B cell (primary cell): ENCODE data around the gene RAI1. TPM values are rescaled to one million over a fixed set of nuclear protein-coding genes. Genes with fewer than 3 reads are reported as not detected.

Experiments
- ATAC-seq: fragments of 200-7000 bp; cut with Tn5 transposase; one replicate; pipeline ENCODE4 v1.10.0; 2021; ENCODE audit warnings: low read depth, mild to moderate bottlenecking, moderate number of reproducible peaks, moderate library complexity
- CTCF ChIA-PET: fragments of 350-600 bp; sonication (Branson Sonifier 250); formaldehyde crosslinking; loops from one replicate; lab custom pipeline; 2021; ENCODE audit warnings: antibody characterized with exemption, inconsistent platforms; lab: Charles Lee
- POLR2A ChIA-PET: fragments of 350-600 bp; sonication (Branson Sonifier 250); formaldehyde crosslinking; loops from one replicate; lab custom pipeline; 2021; ENCODE audit warnings: antibody characterized with exemption; lab: Charles Lee
- DNase-seq: peaks from one replicate; pipeline ENCODE4 v3.0.0; 2013
- H2AFZ ChIP-seq: 2 replicates; pipeline ENCODE4 v1.6.1; 2012; ENCODE audit warnings: mild to moderate bottlenecking, low read depth, low read length; ENCODE audit not compliant: insufficient read depth, poor library complexity, severe bottlenecking
- H3K27ac ChIP-seq, 2 donors: 1 replicate in 1 of 2; 2 replicates in 1 of 2; pipeline ENCODE4 v1.5.1; 2012 to 2013; ENCODE audit warnings: low read length in 2 of 2, mild to moderate bottlenecking in 2 of 2, moderate library complexity in 1 of 2
- H3K27me3 ChIP-seq, 4 experiments: fragments of 200-600 bp in 1 of 4; sonication (generic) in 1 of 4; replicated peaks in 1 of 4; 1 replicate in 2 of 4; 2 replicates in 2 of 4; pipeline versions ENCODE4 v1.6.1 to v1.7.0; 2013 to 2016; ENCODE audit warnings: low read length in 3 of 4, mild to moderate bottlenecking in 2 of 4, mixed read lengths in 1 of 4, moderate library complexity in 1 of 4; ENCODE audit not compliant: insufficient read depth in 4 of 4, control insufficient read depth in 3 of 4; ENCODE audit errors: control extremely low read depth in 1 of 4
- H3K36me3 ChIP-seq, 2 experiments: replicated peaks in 1 of 2; 1 replicate in 1 of 2; 2 replicates in 1 of 2; pipeline versions ENCODE4 v1.6.1 to v1.7.1; 2013; ENCODE audit warnings: low read length in 1 of 2; ENCODE audit not compliant: insufficient read depth in 2 of 2, control insufficient read depth in 1 of 2; ENCODE audit errors: control extremely low read depth in 1 of 2, extremely low read depth in 1 of 2
- H3K4me1 ChIP-seq, 2 donors: fragments of 200-600 bp in 1 of 2; sonication (generic) in 1 of 2; 1 replicate in 1 of 2; 2 replicates in 1 of 2; pipeline versions ENCODE4 v1.5.1 to v1.6.1; 2013 to 2017; ENCODE audit warnings: low read length in 2 of 2; ENCODE audit not compliant: control insufficient read depth in 2 of 2, insufficient read depth in 2 of 2
- H3K4me2 ChIP-seq: replicated peaks from 2 replicates; pipeline ENCODE3; 2012; ENCODE audit warnings: mild to moderate bottlenecking, low read depth, low read length; ENCODE audit not compliant: poor library complexity, severe bottlenecking
- H3K4me3 ChIP-seq, 5 experiments: fragments of 200-600 bp in 1 of 5; sonication (generic) in 1 of 5; 1 replicate in 3 of 5; 2 replicates in 2 of 5; pipeline versions ENCODE4 v1.5.1 to v1.7.0; 2011 to 2016; ENCODE audit warnings: low read length in 4 of 5, mild to moderate bottlenecking in 4 of 5, low read depth in 2 of 5, control low read depth in 1 of 5, moderate library complexity in 1 of 5; ENCODE audit not compliant: insufficient read depth in 1 of 5; ENCODE audit errors: control extremely low read depth in 1 of 5, extremely low read depth in 1 of 5
- H3K79me2 ChIP-seq: fragments of 200-600 bp; sonication (generic); one replicate; pipeline ENCODE4 v1.6.0; 2016; ENCODE audit warnings: low read length; ENCODE audit not compliant: control insufficient read depth, insufficient read depth
- H3K9ac ChIP-seq: fragments of 200-600 bp; sonication (generic); 2 replicates; pipeline ENCODE4 v1.6.1; 2017; ENCODE audit warnings: mild to moderate bottlenecking, low read length, moderate library complexity
- H3K9me3 ChIP-seq, 3 donors: one replicate each; pipeline versions ENCODE4 v1.6.1 to v1.7.1; 2013; ENCODE audit warnings: low read length in 2 of 3; ENCODE audit not compliant: control insufficient read depth in 2 of 3, insufficient read depth in 1 of 3; ENCODE audit errors: control extremely low read depth in 1 of 3
- H4K20me1 ChIP-seq: 2 replicates; pipeline ENCODE4 v1.6.0; 2012; ENCODE audit warnings: mild to moderate bottlenecking, low read length; ENCODE audit not compliant: insufficient read depth, control insufficient read depth, poor library complexity, severe bottlenecking
- H3K27ac Mint-ChIP-seq: one replicate; pipeline ENCODE4 v1.8.0; 2021; ENCODE audit warnings: mixed read lengths
- H3K27me3 Mint-ChIP-seq: one replicate; pipeline ENCODE4 v1.8.0; 2021; ENCODE audit warnings: mixed read lengths
- H3K4me1 Mint-ChIP-seq: one replicate; pipeline ENCODE4 v1.8.0; 2021; ENCODE audit warnings: mixed read lengths
- H3K4me3 Mint-ChIP-seq: one replicate; pipeline ENCODE4 v1.8.0; 2021; ENCODE audit warnings: mixed read lengths
- H3K9me3 Mint-ChIP-seq: one replicate; pipeline ENCODE4 v1.8.0; 2022; ENCODE audit warnings: mixed read lengths; ENCODE audit not compliant: insufficient read depth
- EZH2 ChIP-seq: IDR thresholded peaks from 2 replicates; pipeline ENCODE4 v1.6.1; 2012; ENCODE audit warnings: borderline replicate concordance, low read depth, mild to moderate bottlenecking, moderate library complexity, low read length; ENCODE audit not compliant: insufficient read depth, poor library complexity, severe bottlenecking
- WGBS: methylation state at CpG from one replicate; pipeline ENCODE4 v1.1.5; 2013; ENCODE audit warnings: missing lambda C conversion rate; ENCODE audit not compliant: insufficient coverage; 5-methylcytosine and 5-hydroxymethylcytosine counted together
- intact Hi-C: fragments of 100-400 bp; cut with micrococcal nuclease; formaldehyde crosslinking; loops from one replicate; pipeline ENCODE4 v1.10.0; 2022
- polyA plus RNA-seq: library from polyadenylated mRNA; depleted of rRNA; stranded (reverse); fragments of >200 nt; gene quantifications from 2 replicates; pipeline ENCODE4 v1.2.3, GENCODE V29; 2012
- total RNA-seq, 2 donors: library from RNA; stranded (reverse); fragments of 120-200 nt in 1 of 2; gene quantifications; 1 replicate in 1 of 2; 2 replicates in 1 of 2; pipeline versions ENCODE4 v1.2.3 to v1.2.4, GENCODE V29; 2013 to 2022
- TF ChIP-seq, protein P1 (sequence below): fragments of 200-600 bp; IDR thresholded peaks from one replicate; pipeline ENCODE4 v1.8.0; 2022; ENCODE audit warnings: antibody characterized with exemption, mild to moderate bottlenecking

RAI1 gene
- total and polyA plus RNA-seq, 2 donors (not counting 1 experiment from before 2014, with no cell fraction given), result 4.7 to 34.0 TPM

DNA sequence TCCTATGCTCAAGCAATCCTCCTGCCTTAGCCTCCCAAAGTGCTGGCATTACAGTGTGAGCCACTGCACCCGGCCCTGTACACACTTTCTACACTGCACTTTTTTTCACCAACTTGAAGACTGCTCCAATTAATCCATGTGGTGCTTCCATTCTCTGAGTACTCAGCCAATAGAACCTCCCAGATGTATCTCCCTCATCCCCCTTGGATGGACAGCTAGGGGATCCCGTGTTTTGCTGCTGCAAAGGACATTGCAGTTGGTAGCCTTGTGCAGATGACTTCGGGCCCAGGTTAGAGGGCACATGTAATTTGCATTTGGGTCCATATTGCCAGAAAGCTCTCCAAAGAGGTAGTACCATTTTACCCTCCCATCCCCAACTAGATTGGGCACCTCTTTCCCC, 95.6 kb downstream of the RAI1 start:
- H3K27me3 Mint-ChIP-seq, result peaks cover 5% of the 10 kb centered on the region
- H3K9me3 ChIP-seq, result peaks cover 0 to 3% (median 0%) of the 10 kb centered on the region in 3 donors
- H3K4me3 Mint-ChIP-seq, result no peak overlapping the region
- ChIA-PET POLR2A (no interaction called here), CTCF (no interaction called here)
- no peak overlapping the region for H3K4me2 ChIP-seq
- H3K4me3 ChIP-seq, result no peak overlapping the region
- peaks cover 40% of the 10 kb centered on the region for H4K20me1 ChIP-seq
- H2AFZ ChIP-seq, result no peak overlapping the region
- 79% methylated on average over 3 of the region's 3 CpGs for WGBS
- H3K27me3 ChIP-seq, result peaks cover 0 to 14% (median 3%) of the 10 kb centered on the region in 4 experiments
- DNase-seq (no peak), ATAC-seq (no peak)
- H3K27ac ChIP-seq, result no peak overlapping the region
- no peak overlapping the region for H3K9ac ChIP-seq
- H3K4me1 ChIP-seq, result peaks cover 9 to 12% of the 10 kb centered on the region in 2 donors
- intact Hi-C loops, result no loop called here
- H3K9me3 Mint-ChIP-seq, result no peaks in the 10 kb centered on the region
- H3K4me1 Mint-ChIP-seq, result peaks cover 14% of the 10 kb centered on the region
- peaks cover 5% of the 10 kb centered on the region for H3K79me2 ChIP-seq
- no peaks in the 10 kb centered on the region for H3K36me3 ChIP-seq
- H3K27ac Mint-ChIP-seq, result no peak overlapping the region
- TF ChIP-seq, protein P1, sequence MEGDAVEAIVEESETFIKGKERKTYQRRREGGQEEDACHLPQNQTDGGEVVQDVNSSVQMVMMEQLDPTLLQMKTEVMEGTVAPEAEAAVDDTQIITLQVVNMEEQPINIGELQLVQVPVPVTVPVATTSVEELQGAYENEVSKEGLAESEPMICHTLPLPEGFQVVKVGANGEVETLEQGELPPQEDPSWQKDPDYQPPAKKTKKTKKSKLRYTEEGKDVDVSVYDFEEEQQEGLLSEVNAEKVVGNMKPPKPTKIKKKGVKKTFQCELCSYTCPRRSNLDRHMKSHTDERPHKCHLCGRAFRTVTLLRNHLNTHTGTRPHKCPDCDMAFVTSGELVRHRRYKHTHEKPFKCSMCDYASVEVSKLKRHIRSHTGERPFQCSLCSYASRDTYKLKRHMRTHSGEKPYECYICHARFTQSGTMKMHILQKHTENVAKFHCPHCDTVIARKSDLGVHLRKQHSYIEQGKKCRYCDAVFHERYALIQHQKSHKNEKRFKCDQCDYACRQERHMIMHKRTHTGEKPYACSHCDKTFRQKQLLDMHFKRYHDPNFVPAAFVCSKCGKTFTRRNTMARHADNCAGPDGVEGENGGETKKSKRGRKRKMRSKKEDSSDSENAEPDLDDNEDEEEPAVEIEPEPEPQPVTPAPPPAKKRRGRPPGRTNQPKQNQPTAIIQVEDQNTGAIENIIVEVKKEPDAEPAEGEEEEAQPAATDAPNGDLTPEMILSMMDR, result no peak
- no peak for TF ChIP-seq EZH2

DNA sequence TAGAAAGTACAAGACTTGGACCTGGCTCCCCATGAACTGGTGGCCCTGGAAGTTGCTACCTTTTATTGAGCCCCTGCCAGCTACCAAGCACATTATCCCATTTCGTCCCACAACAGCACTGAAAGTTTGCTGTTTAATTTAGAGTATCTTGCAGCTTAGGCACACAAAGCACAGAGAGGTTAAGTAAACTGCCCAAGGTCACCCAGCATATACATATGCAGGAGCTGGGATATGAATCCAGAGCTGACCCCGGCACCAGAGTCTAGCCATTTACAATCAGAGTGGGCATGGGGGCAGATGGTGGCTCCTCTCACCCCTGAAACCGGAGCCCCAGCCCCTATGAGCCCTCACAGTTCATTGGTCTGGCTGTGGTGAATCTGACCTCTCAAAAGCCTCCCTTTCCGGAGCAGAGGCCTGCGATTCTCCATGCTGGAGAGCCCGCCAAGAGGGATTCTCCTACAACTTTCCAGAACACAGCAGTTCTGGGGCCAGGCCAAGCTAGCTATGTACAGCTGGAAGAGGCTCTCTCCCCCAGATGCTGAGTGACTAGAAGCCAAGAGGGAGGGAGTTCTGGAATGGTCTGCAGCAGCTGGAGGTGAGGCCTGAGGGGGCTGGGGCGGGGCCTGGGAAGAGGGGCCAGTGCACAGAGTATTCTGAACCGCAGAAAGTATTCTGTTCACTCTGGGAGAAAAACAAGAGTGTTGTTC, 97.2 kb downstream of the RAI1 start:
- no peaks in the 10 kb centered on the region for H3K9me3 Mint-ChIP-seq
- no peak for DNase-seq
- Histone ChIP-seq H3K9me3 (peaks cover 0 to 4% (median 0%) of the 10 kb centered on the region in 3 donors), H3K27ac (no peak overlapping the region), H3K4me1 (peaks cover 10 to 17% of the 10 kb centered on the region in 2 donors), H3K36me3 (no peaks in the 10 kb centered on the region), H4K20me1 (peaks cover 52% of the 10 kb centered on the region), H3K4me3 (no peak overlapping the region), H3K4me2 (no peak overlapping the region), H2AFZ (no peak overlapping the region), H3K27me3 (peaks cover 0 to 16% (median 3%) of the 10 kb centered on the region in 4 experiments), H3K79me2 (peaks cover 5% of the 10 kb centered on the region), H3K9ac (no peak overlapping the region)
- peaks cover 5% of the 10 kb centered on the region for H3K27me3 Mint-ChIP-seq
- ChIA-PET CTCF (interaction anchor here (0.7 kb wide), 1 partner anchor 96 kb away, joined by 3 read pairs; no protein-coding TSS in a partner anchor), POLR2A (no interaction called here)
- no peak for TF ChIP-seq EZH2
- TF ChIP-seq, protein P1, result no peak
- no peak overlapping the region for H3K27ac Mint-ChIP-seq
- peaks cover 10% of the 10 kb centered on the region for H3K4me1 Mint-ChIP-seq
- no peak overlapping the region for H3K4me3 Mint-ChIP-seq
- ATAC-seq, result no peak
- intact Hi-C loops, result no loop called here
- WGBS, result 97% methylated on average over 7 of the region's 8 CpGs
